NCI-H2227 (cell line): ENCODE measurements around the gene LDLRAD3.

Experiments used
- DNase-seq: peaks from one replicate; lab custom pipeline; 2025; ENCODE audit not compliant: unreplicated experiment; lab: John Stamatoyannopoulos, UW

The LDLRAD3 gene

GRCh38 chr11:36014898-36015665 lies 71.2 kb downstream of the LDLRAD3 start:
- DNase-seq, result no peak

GRCh38 chr11:36015799-36016198 lies 71.9 kb downstream of the LDLRAD3 start:
- DNase-seq, result no peak

DNA sequence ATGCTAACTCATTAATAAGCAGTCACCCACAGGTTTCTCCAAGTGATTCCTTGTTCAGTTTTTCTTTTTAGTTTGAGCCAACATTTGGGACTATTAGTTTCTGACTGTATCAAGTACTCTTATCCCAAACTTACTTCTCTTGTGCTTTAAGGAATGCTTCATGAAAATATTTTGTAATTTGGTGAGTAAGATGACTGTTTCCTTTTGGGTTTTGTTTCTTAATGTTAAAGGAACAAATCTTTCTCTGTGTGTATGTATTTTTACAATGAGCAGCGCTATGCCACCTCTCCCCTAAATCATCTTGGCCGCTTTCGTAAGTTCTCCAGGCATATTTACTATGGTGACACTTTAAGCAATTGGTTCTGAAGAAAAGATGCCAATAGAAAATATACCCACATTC lies 72.4 kb downstream of the LDLRAD3 start:
- DNase-seq, result no peak

GRCh38 chr11:36016709-36017108 lies 72.8 kb downstream of the LDLRAD3 start:
- no peak for DNase-seq

DNA sequence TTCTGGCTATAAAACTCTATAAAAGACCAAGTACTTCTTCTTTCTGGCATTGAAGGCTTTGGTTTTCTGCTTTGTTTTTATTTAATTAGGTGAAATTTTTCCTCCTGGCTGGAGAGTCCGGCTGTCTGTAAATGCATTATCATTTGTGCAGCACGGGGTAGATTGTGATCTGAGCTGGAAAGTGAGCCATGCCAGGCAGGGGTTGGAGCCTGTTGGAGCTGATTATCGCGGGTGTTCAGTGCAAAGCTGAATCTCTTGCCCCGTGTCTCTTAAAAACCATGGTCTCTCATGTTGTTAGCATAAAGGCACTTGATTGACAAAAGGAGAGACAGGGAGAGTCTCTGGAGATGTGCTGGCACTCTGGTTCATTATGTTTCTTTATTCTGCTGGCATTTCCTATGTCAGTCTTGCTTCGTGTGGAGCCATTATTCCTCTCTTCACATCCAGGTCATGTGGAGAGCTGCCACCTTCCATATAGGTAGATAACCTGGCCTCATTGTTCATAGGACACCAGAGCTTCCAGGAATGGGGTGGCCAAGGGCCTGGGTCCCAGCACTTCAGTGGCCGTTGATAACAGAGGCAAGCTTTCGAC lies 75.2 kb downstream of the LDLRAD3 start:
- no peak for DNase-seq

DNA sequence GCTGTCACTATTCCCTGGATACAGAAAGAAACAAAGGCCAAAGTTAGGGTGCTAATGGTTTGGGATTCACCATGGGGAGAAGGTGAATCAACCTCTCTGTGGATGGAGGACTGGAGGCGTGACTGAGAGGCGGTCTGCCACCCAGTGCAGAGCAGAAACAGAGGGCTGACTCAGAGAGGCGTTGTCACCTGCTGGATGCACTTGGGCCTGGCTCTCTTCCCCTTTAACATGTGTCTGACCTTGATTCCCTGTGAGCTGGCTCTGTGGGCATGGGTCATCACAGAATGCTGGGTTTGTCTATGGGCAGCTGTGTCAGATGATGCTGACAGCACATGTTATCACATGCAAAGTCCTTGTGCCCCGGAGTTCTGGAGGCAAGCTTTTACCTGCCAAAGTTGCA lies 75.9 kb downstream of the LDLRAD3 start:
- DNase-seq, result no peak

GRCh38 chr11:36022882-36023281 lies 79.0 kb downstream of the LDLRAD3 start:
- no peak for DNase-seq

DNA sequence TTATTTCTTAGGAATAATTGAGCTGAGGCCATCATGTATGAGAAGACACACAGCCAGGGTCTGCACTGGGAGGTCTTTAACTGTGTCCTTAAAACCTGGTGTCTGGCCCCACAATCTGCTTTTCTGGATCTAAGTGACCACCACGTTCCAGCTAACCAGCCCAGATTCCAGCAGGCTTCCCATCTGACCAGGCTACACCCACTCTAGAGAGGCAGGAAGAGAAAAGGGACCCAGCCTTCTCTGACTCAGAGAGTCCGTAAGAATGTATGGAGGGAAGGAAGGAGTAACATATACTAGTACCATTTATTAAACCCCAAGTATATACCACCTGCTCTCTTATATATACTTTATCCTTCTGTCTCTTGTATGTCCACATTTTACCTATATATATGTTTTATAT lies 80.1 kb downstream of the LDLRAD3 start:
- DNase-seq, result no peak

DNA sequence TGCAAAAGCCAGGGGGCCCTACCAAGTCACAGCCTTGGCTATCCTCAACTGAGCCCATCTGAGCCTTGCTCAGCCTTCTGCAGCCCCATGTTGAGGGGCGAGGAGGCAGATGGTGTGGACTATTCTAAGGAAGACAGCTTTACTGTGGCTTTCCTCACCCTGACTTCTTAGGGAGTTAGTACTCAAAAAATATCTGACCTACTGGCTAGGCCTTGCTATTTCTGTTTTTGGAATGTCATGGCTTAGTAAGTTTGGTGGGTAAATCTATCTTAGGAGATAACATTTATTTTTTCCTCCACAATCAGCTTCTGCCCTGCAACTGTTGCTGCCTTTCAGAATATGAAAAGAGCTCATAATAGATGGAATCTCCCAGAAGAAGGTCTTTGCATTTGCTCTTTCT lies 80.9 kb downstream of the LDLRAD3 start:
- no peak for DNase-seq

- no peak for DNase-seq
These were observed 82.6 kb downstream of the LDLRAD3 start for GRCh38 chr11:36026315-36026968.

GRCh38 chr11:36027731-36028130 lies 83.9 kb downstream of the LDLRAD3 start:
- no peak for DNase-seq

- DNase-seq, result no peak
These were observed 85.8 kb downstream of the LDLRAD3 start for GRCh38 chr11:36029616-36030015.

DNA sequence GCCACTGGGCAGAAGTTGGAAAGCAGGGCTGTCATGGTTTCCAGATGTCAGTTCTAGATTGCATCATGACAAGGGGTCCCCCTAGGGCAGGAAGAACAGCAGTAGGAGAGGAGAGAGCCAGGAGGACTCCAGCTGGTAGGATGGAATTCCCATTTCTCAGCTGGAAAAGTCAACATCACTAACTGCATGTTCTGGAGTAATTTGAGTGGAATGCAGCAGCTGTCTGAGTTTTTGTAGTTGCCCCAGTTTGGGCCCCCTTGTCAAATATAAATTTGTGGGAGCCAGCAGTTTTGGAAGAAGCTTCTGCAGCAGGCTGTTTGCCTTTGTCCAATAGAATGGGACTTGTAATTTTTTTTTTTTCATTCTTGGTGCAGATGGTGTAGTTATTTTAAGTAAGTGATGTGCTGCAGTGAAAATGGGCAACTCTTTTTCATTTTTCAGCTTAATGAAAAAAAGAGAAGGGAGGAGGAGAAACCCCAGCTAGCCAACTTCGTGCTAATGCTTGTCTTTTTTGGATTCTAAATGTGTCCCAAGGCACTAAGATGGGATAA lies 86.9 kb downstream of the LDLRAD3 start:
- DNase-seq, result no peak

- DNase-seq, result peak; percentile 25
These were observed 89.4 kb downstream of the LDLRAD3 start for GRCh38 chr11:36033082-36033751.

DNA sequence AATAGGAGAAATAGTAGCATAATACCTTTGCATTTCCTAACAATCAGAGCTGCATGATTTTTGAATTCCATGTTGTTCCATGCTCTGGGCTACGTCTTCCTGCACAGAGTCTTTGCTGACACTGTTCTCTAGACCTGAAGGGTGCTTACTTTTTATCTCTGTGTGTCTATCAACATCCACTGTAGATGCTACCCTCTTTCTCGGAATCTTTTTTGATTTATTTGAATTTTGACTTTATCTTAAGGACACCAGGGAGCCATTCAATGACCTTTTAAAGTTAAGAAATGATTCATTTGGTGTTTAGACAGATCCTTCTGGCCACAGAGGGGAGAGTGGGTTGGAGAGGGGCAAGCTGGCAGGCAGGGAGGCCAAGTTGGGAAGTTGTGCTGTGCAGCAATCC lies 90.1 kb downstream of the LDLRAD3 start:
- DNase-seq, result no peak

DNA sequence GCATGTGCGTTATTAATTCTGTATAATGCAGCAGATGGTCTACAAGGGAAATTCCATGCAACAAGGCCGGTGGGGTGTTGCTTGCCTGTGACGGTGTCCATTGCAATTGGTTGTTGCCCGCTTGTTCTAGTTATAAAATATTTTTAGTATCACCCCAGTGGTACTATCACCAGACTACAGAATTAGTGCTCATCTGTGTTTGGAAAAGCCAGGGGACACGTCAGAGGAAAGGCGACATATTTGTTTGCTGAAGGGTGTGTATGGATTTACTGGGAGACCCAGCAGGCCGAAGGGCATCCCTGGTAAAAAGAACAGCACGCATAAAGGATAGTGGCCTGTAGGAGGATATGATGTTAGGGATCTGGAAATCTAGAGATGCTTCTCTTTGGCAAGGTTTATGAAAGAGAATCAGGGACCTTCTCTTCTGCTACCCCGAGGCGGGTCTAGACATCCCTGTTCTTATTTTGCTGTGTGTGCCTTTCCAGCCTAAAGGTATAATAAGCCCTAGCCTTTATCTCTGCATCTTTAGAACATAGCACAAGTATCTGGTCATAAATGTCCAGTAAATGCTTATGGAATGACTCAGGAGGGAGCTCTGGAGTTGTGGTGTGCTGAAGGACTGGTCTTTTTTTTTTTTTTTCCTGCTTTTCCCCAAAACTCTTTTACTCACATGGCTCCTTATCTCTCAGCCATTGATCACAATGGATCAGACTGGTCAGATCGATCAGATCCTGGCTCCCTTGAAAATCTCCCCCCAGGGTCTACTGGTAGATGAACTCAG lies 90.9 kb downstream of the LDLRAD3 start:
- DNase-seq, result no peak

DNA sequence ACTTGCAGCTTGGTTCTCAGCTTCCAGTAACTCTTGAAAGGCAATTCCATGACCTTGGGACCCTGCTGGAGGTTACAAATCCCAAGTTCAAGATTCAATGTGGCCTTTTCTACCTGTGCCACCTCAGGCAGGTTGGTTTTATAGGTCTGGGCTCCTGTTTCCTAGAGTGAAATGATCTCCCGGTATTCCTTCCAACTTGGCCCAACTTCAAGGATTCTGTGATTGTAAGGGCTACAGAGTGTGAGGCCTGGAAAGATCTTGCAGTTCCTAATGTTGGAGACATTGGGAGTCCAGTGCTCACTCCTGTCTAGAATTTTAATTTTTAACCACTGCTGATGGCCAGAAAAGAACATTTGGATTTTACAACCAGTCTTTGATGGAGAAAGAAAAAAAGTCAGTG lies 91.6 kb downstream of the LDLRAD3 start:
- no peak for DNase-seq

DNA sequence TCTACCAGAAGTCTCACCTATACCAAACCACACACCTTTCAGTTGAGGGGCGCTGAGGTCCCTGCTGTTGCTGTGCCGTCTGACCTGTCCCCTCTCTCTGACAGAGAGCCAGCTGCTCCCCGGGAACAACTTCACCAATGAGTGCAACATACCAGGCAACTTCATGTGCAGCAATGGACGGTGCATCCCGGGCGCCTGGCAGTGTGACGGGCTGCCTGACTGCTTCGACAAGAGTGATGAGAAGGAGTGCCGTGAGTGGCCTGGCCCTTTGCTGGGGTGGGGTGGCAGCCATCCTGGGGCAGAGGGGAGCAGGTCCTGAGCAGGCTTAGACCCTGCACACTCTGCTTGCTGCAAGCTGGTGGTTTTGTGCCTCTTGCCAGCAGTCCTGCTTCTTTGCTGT lies 92.1 kb downstream of the LDLRAD3 start:
- no peak for DNase-seq

DNA sequence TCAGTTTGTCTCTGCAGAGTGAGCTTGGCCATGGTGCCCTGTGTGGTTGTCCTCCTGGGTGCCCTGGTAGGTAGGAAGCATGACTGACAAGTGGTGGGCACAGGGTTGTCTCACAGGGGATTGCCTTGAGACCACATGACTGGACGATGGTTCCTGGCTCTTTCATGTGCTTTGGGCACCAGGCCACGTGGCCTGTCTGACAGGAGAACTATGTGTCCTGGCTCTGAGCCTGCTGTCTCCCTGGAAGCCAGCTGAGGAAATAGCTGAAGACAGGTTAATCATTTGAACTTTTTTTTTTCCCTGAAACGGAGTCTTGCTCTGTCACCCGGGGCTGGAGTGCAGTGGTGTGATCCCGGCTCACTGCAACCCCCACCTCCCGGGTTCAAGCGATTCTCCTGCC lies 93.2 kb downstream of the LDLRAD3 start:
- no peak for DNase-seq

- DNase-seq, result no peak
These were observed 94.7 kb downstream of the LDLRAD3 start for GRCh38 chr11:36038541-36038940.

GRCh38 chr11:36039471-36039870 lies 95.6 kb downstream of the LDLRAD3 start:
- DNase-seq, result no peak
